Kidney (tissue), 14 donors: Measurements from ENCODE around the gene ACOXL. TPM values are rescaled to one million over a fixed set of nuclear protein-coding genes. Genes with fewer than 3 reads are reported as not detected.

Experiments used
- DNase-seq, 5 donors: peaks; one replicate each; pipeline ENCODE4 v3.0.0-alpha.2; 2013 to 2020
- FAIRE-seq: peaks from 2 replicates; lab custom pipeline; 2012; peaks lifted over from hg19 to GRCh38; lab: Jason Lieb, UNC
- H3K27ac ChIP-seq, 2 donors: one replicate each; pipeline ENCODE4 v1.7.0; 2013; ENCODE audit warnings: low read depth in 2 of 2, low read length in 2 of 2, inconsistent platforms in 1 of 2
- H3K27me3 ChIP-seq: one replicate; pipeline ENCODE4 v1.7.1; 2013; ENCODE audit warnings: low read length, inconsistent platforms; ENCODE audit not compliant: control insufficient read depth, insufficient read depth
- H3K36me3 ChIP-seq, 3 donors: one replicate each; pipeline versions ENCODE4 v1.7.0 to v1.7.1; 2013; ENCODE audit warnings: low read length in 3 of 3, control low read depth in 1 of 3, inconsistent platforms in 1 of 3; ENCODE audit not compliant: insufficient read depth in 3 of 3, control insufficient read depth in 2 of 3
- H3K4me1 ChIP-seq, 3 donors: one replicate each; pipeline versions ENCODE4 v1.7.0 to v1.7.1; 2013; ENCODE audit warnings: low read length in 3 of 3, inconsistent platforms in 1 of 3, low read depth in 1 of 3; ENCODE audit not compliant: control insufficient read depth in 2 of 3, insufficient read depth in 2 of 3
- H3K4me3 ChIP-seq, 3 donors: one replicate each; pipeline versions ENCODE4 v1.7.0 to v1.8.1; 2013; ENCODE audit warnings: low read length in 3 of 3, control low read depth in 1 of 3, inconsistent platforms in 1 of 3
- H3K9ac ChIP-seq, 3 donors: one replicate each; pipeline versions ENCODE4 v1.7.0 to v1.7.1; 2013; ENCODE audit warnings: low read length in 3 of 3, control low read depth in 1 of 3, inconsistent platforms in 1 of 3
- H3K9me3 ChIP-seq, 3 donors: one replicate each; pipeline versions ENCODE4 v1.7.0 to v1.7.1; 2013; ENCODE audit warnings: low read length in 3 of 3, control low read depth in 1 of 3, inconsistent platforms in 1 of 3; ENCODE audit not compliant: control insufficient read depth in 2 of 3, insufficient read depth in 1 of 3
- CTCF ChIP-seq: IDR thresholded peaks from 3 replicates; pipeline ENCODE4 v1.5.1; 2012; ENCODE audit warnings: mild to moderate bottlenecking, moderate library complexity, borderline replicate concordance; ENCODE audit not compliant: insufficient read depth; ENCODE audit errors: extremely low read depth
- intact Hi-C: fragments of 100-400 bp; cut with DNase I; formaldehyde crosslinking; loops from one replicate; pipeline ENCODE4 v1.11.1; 2022
- polyA plus RNA-seq: library from polyadenylated mRNA; stranded (reverse); fragments of 350-450 nt; fragmentation: Illumina TruSeq; extraction: RNeasy Lipid Tissue Mini Kit (QIAGEN cat#74804); gene quantifications from one replicate; pipeline ENCODE4 v1.2.3, GENCODE V29; 2014; ENCODE audit warnings: low read depth, low replicate concordance; ENCODE audit not compliant: insufficient read depth
- total RNA-seq: library from RNA; stranded (reverse); fragmentation: NEBNext Ultra II Directional; extraction: Animal tissue kit (Norgen Biotek cat#: 25700); gene quantifications from one replicate; pipeline ENCODE4 v1.2.1, GENCODE V29; 2021
- donor health status: control.
- donor health status: control.
- donor health status: control.
- donor health status: control.
- donor health status: control.
- donor health status: DM: yes; HTN: yes; CAD: no.
- donor health status: Normal renal cell carcinoma (clear cell type).

ACOXL gene
- total and polyA plus RNA-seq, 2 donors from 2014 or later = 2.0 TPM; not detected in 1

GRCh38 chr2:110731064-110731463, 1.3 kb upstream of the ACOXL start:
- no peak for TF ChIP-seq CTCF
- Histone ChIP-seq H3K4me1 (peaks cover 0 to 2% (median 0%) of the 10 kb centered on the region in 3 donors), H3K27ac (no peak overlapping the region), H3K27me3 (peaks cover 30% of the 10 kb centered on the region), H3K36me3 (no peaks in the 10 kb centered on the region), H3K9ac (no peak overlapping the region), H3K9me3 (no peaks in the 10 kb centered on the region), H3K4me3 (no peak overlapping the region)
- intact Hi-C loops = no loop called here
- FAIRE-seq = no peak
- no peak for DNase-seq

GRCh38 chr2:110735366-110735765, 3.0 kb downstream of the ACOXL start:
- no peak overlapping the region for H3K27ac ChIP-seq
- no peaks in the 10 kb centered on the region for H3K9me3 ChIP-seq
- DNase-seq = no peak
- H3K4me1 ChIP-seq = peaks cover 0 to 2% (median 0%) of the 10 kb centered on the region in 3 donors
- no peak for TF ChIP-seq CTCF
- FAIRE-seq = no peak
- peaks cover 30% of the 10 kb centered on the region for H3K27me3 ChIP-seq
- H3K4me3 ChIP-seq = no peak overlapping the region
- H3K9ac ChIP-seq = no peak overlapping the region
- H3K36me3 ChIP-seq = no peaks in the 10 kb centered on the region
- intact Hi-C loops = no loop called here

- H3K4me1 ChIP-seq = peaks cover 0 to under 1% (median 0%) of the 10 kb centered on the region in 3 donors
- intact Hi-C loops = no loop called here
- no peaks in the 10 kb centered on the region for H3K36me3 ChIP-seq
- H3K9ac ChIP-seq = no peak overlapping the region
- no peak overlapping the region for H3K4me3 ChIP-seq
- no peak for TF ChIP-seq CTCF
- no peak overlapping the region for H3K27ac ChIP-seq
- DNase-seq (no peak), FAIRE-seq (no peak)
- H3K9me3 ChIP-seq = no peaks in the 10 kb centered on the region
- peaks cover 20% of the 10 kb centered on the region for H3K27me3 ChIP-seq
Observed at GRCh38 chr2:110737783-110738182, 5.4 kb downstream of the ACOXL start.

- TF ChIP-seq CTCF = no peak
- Histone ChIP-seq H3K4me1 (no peaks in the 10 kb centered on the region), H3K36me3 (no peaks in the 10 kb centered on the region), H3K27me3 (no peaks in the 10 kb centered on the region), H3K9ac (no peak overlapping the region), H3K9me3 (no peaks in the 10 kb centered on the region), H3K27ac (no peak overlapping the region), H3K4me3 (no peak overlapping the region)
- FAIRE-seq (no peak), DNase-seq (no peak)
- intact Hi-C loops = no loop called here
Observed at GRCh38 chr2:110740747-110741349, 8.5 kb downstream of the ACOXL start.
